GM10847 (cell line): ENCODE results near the gene SSUH2.

Experiments
- POLR2A ChIP-seq: IDR thresholded peaks from 2 replicates; pipeline ENCODE4 v1.6.1; 2011; ENCODE audit not compliant: insufficient read length; ENCODE audit errors: extremely low read depth

SSUH2 gene

GRCh38 chr3:8600457-8600856 is 44.1 kb downstream of the SSUH2 start:
- TF ChIP-seq POLR2A: no peak

GRCh38 chr3:8599146-8599545 is 45.5 kb downstream of the SSUH2 start:
- no peak for TF ChIP-seq POLR2A

GRCh38 chr3:8597219-8597853 is 47.3 kb downstream of the SSUH2 start:
- TF ChIP-seq POLR2A: no peak

GRCh38 chr3:8596321-8597218 is 48.0 kb downstream of the SSUH2 start:
- no peak for TF ChIP-seq POLR2A

GRCh38 chr3:8595695-8596115 is 48.9 kb downstream of the SSUH2 start:
- no peak for TF ChIP-seq POLR2A

GRCh38 chr3:8595252-8595651 is 49.3 kb downstream of the SSUH2 start:
- TF ChIP-seq POLR2A: no peak

- no peak for TF ChIP-seq POLR2A
Measured at GRCh38 chr3:8593021-8593827, 51.4 kb downstream of the SSUH2 start.

- no peak for TF ChIP-seq POLR2A
Measured at GRCh38 chr3:8589880-8590556, 54.6 kb downstream of the SSUH2 start.

- TF ChIP-seq POLR2A: no peak
Measured at GRCh38 chr3:8584661-8585060, 59.9 kb downstream of the SSUH2 start.

- TF ChIP-seq POLR2A: no peak
Measured at GRCh38 chr3:8581806-8582445, 62.7 kb downstream of the SSUH2 start.

GRCh38 chr3:8581373-8581772 is 63.2 kb downstream of the SSUH2 start:
- no peak for TF ChIP-seq POLR2A

GRCh38 chr3:8579943-8580342 is 64.7 kb downstream of the SSUH2 start:
- no peak for TF ChIP-seq POLR2A

GRCh38 chr3:8579096-8579495 is 65.5 kb downstream of the SSUH2 start:
- TF ChIP-seq POLR2A: no peak

- no peak for TF ChIP-seq POLR2A
Measured at GRCh38 chr3:8578282-8578681, 66.3 kb downstream of the SSUH2 start.
